GM11168 (cell line): ENCODE measurements around the gene DUSP14.
"Not testable (repeated sequence)": the region's sequence is repeated elsewhere in the genome, so short reads cannot be mapped to it uniquely, and the experiment has no call there.

Source experiments
- in situ Hi-C: fragments of 300-500 bp; cut with MboI; formaldehyde crosslinking; loops from one replicate; pipeline ENCODE4 v1.12.0; 2022; ENCODE audit warnings: low sequenced_read_pairs; ENCODE audit not compliant: unreplicated experiment

Gene DUSP14

DNA sequence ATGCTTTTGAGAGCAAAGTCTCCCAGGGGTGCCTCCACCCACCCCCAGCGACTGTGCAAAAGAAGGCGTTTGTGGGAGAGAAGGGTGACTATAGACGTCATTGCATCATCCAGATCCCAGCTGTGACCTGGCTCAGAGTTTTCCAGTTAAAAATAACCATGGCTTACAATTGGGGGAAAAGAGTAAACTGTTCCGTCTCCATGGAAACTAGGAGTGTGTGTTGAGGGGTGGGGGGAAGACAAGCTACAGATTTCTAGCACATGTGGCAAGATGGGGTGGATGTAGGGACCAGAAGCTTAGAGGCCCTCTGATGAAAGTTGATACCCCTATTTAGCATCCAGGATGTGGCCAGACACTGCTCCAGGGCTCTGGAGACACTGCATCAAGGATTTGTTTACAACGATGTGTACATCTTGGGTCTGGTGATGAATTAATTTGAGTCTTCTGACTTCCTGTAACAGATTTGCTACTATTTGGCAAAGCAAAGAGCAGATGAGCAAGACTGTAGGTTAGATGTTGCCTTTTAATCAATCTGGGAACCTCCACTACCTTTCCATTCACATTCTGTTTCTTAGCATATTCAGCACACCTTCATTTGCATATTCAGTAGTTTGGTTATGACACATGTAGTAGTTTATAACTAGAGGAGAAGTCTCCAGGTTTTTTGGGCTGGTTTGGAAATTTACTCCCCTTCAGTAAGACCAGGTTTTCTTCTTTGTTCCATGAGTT is 6.2 kb upstream of the DUSP14 start:
- in situ Hi-C loops, result no loop called here

GRCh38 chr17:37485938-37486570 is 3.6 kb upstream of the DUSP14 start:
- in situ Hi-C loops, result no loop called here

- in situ Hi-C loops, result no loop called here
Observed at GRCh38 chr17:37488009-37488604, 1.6 kb upstream of the DUSP14 start.

DNA sequence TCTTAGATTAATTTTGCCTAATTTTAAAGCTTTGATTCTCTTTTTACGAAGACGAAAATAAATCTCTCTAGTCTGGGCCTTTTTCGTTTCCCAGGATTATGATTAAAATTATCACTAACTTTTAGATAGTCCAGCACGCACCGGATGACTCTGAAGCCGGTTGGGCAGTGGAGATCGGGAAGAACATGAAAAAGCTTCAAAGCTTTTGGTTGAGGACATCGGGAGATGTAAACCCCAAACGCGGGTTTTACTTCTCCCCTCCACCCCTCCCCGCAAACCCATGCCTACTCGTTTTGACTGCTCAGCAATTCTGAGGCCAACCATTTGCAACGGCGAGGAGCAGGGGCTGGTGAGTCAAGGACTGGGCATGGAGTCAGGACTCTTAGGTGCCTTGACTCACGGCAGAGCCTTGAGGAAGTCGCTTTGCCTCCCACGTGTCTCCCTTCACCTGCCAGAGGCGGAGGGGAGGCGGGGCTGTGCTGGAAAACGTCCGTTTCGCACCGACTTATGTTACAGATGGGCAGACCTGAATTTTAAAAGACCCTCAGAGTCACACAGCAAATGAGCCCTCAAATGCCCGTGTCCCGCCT is 989 bp upstream of the DUSP14 start:
- in situ Hi-C loops, result no loop called here

GRCh38 chr17:37490022-37490587 is 414 bp downstream of the DUSP14 start:
- in situ Hi-C loops, result no loop called here

DNA sequence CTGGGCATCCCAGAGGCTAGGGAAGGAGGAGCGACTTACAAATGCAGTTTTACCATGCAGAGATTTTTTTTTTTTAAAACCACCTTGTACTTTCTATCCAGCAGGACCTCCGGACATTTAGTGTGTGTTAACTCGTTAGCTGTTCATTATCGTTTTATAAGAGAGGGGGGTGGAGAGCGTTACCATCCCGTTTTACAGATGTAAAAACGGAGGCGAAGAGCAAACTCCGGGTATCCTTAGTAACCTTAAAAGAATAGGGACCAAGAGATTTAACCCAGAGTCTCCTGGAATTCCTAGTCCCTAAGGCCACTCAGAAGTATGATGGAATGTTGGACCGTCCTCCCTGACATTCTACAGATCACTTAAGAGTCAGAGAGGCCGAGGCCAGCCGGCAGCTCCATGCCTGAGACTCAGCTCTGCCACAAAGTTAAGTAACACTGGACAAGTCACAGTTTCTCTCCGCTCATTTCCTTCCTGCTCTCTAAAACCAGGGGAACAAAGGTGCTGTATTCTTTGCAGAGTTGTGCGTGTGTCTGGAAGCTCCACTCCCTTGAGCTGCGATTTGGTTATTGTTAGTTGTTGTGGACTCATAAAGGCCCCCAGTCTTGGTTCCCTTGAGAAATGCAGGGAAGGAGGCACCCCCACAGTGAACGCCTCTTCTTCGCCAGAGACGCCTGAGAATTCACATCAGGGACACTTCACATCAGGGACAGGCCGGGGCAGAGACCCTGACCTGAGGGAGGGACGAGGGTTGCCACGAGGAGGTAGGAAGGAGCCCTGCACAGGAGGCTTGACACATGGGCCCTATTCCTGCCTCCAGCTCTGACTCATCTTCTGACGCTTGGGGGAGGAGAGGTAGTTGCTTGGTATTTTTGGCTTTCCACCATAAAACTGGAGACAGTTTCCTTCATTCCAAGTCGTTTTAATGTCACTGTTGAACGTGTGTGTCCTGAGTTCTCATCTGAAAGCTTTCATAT is 1.2 kb downstream of the DUSP14 start:
- in situ Hi-C loops, result no loop called here

DNA sequence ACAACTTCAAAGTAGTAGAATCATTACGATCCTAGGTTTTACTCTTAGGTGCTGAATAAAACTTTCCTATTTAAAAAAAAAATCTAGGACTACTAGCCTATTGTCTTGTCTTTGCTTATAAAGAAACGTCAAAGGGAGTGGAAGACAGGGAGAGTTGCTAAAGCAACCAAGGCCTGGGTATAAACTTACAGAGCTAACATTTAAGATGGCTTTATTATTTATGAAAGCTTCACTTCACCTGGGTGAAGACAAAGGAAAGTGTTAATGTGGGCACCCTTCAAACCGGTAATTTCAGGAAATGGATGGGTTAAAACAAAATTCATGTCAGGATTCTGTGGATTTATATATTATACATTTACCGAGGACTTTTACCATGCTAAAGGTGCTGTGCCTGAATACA is 2.5 kb downstream of the DUSP14 start:
- in situ Hi-C loops, result no loop called here

DNA sequence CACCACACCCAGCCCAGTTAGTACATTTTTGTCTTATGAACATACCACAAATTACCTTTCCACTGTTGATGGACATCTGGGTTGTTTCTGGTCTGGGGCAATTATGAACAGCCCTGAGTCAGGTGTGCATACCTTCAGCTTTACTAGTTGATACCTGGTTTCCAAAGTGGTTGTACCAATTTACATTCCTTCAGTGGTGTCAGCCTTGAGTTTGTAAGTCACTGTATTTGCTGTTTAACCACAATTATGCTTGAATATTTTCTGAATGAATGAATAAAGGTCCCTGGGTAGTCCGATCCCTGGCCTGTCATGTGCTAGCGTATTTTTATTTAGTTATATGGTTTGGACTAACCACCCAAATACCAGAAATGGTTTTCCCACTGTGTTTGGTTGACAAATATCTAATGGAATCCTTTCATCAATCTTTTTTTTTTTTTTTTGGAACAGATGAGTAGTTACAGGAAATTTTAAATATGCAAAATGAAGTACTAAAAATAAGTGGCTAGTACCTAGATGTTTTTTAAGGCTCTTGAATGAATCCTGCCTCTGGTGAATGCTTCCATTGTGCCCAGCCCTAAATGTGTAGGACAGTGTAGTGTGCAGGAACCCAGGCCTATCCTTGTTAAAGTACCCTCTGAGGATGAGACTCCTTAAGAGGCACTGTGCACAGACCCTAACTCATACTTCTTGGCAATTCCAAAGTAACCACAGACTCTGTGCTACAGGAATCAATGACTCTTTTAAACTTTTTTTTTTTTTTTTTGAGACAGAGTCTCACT is 3.7 kb downstream of the DUSP14 start:
- in situ Hi-C loops, result no loop called here

DNA sequence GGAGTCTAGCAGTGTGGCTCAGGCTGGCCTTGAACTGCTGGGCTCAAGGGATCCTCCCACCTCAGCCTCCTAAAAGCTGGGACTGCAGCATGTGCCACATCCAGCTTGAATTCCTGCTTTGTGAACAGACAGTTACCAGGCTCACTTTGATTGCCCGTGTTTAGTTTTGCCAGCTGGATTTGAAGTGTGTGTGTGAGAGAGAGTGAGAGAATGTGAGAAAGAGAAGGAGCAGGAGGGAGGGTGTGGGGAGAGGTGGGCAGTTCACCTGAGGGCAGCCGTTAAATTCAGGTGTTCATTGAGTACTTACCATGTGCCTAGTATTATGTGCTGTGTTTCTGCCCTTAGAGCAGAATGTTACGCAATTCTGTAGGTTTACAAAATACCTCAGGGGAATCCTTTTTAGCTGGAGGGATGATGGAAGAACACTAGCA is 4.7 kb downstream of the DUSP14 start:
- in situ Hi-C loops, result no loop called here

DNA sequence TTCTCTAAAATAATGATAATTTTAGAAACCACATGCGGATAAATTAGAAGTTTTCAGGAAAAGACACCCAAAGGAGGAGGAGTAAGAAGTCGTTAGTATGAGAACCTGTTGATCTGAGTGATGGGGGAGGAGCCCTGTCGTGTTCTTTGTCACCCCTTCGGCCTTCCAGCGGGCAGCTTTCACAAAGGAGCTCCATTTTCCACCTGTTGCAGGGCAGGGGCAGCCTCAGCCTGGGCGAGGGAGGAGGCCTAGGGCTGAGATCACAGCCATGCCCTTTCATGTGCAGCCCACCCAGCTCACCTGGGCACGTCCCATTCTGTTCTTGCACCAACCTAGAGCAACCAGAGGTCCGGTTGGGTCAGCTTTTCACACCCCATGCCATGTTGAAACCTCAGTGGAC is 5.3 kb downstream of the DUSP14 start:
- in situ Hi-C loops, result no loop called here

DNA sequence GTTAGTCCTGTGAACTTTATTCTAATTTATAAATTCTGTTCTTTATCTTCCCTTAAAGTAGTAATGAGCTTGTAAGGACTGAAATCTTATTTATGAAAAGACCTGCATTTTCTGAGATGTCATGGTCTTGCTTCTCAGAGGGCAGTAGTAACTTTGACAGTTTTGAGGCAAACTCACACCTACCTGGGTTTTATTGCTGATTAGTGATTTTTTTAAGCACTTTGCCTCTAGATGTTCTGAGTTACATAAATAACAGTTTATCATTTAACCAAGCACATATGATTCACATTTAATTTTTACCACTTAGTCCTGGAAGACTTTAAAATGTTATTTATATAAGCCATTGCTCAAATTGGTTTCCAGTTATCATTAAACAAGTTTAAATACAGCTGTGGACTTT is 10.7 kb downstream of the DUSP14 start:
- in situ Hi-C loops, result no loop called here

DNA sequence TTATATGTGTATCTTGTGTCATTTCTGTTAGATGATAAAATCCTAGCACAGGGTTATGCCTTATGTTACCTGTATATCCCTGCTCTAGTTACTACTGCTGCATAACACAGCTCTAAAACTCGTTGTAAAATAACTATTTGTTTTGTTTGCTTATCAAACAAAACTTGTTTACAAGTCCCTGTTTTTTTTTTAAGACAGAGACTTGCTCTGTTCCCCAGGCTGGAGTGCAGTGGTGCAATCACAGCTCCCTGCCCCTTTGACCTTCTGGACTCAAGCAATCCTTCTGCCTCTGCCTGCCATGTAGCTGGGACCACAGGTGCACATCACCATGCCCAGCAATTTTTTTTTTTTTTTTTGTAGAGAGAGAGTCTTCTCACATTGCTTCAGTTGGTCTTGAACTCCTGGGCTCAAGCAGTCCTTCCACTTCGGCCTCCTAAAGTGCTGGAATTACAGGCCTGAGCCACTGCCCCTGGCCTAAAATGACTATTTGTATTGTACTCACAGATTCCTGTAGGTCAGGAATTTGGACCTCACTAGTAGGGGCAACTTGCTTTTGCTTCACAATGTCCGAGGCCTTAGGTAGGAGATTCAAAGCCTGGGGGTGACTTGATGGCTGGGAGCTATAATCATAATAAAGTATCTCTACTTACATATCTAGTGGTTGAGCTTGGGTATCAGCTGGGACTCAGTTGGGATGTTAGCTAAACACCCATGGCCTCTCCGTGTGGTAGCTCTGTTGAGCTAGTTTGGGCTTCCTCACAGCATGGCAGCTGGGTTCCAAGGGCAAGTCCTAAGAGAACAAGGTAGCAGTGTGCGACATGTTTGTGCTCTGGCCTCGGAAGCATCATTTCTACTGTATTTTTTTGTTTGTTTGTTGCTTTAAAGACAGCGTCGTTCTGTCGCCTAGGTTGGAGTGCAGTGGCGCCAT is 12.6 kb downstream of the DUSP14 start:
- in situ Hi-C loops, result no loop called here

DNA sequence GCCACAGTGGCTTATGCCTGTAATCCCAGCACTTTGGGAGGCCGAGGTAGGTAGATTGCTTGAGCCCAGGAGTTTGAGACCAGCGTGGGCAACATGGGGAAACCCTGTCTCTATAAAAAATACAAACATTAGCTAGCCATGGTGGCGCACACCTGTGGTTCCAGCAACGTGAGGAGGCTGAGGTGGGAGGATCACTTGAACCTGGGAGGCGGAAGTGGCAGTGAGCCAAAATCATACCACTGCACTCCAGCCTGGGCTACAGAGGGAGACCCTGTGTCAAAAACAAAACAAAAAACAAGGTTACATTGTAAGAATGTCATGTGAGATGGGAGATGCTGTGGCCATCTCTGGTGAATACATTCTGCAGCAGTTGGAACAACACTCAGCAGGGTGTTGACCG is 13.5 kb downstream of the DUSP14 start:
- in situ Hi-C loops, result no loop called here

DNA sequence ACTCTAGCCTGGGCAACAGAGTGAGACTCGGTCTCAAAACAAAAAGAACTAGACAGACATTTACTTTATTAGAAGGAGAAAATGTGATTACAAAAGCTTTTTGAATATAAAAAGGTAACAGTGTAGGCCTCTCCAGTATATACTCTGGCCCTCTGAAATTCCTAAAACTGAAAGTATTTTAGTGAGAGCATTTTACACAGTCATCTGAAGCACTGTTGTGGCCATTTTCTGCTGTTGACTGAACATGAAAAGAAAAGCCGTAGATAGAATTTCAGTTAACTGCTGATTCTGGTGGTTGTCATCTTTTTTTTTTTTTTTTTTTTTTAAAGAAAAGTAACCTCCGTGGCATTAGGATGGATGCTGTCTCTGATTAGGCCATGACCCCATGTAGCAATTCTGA is 15.6 kb downstream of the DUSP14 start:
- in situ Hi-C loops, result no loop called here

GRCh38 chr17:37506678-37507077 is 17.0 kb downstream of the DUSP14 start:
- in situ Hi-C loops, result no loop called here

DNA sequence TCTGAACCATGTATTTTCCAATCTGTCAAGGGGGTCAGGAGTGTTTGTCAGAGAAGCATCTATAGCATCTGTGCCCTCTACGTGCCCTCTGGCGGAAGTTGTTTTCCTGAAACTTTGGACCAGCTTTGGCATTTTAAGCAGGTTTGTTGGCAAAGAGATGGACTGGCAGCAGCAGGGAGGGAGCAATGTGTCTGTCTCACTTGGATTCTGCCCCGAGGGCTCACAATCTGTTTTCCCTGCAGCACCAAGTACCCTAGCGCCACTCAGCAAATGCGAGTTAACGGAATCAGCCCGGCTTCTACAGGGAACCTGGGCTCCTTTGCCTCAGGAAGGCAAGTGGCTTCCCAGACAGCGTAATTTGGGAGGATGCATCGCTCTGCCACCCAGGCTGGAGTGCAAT is 17.4 kb downstream of the DUSP14 start:
- in situ Hi-C loops, result no loop called here

DNA sequence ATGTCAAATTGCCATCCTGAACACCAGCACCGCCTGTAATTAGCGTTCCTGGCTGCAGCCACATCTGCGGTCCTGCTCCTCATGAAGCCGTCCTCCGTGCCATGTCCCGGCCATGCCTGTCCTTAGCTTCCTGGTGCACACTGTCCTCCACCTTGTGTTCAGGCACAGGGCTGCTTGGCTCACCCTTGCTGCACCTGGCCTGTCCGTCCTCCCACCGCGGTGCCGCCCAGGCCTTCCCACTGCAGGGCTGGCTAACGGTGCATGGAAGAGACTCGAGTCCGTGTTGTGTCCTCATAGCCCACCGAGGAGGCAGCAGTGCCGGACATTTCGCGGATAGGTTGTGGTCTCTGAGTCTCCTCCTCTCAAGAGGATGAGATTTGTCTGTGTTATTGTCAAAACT is 20.4 kb downstream of the DUSP14 start:
- in situ Hi-C loops, result no loop called here

DNA sequence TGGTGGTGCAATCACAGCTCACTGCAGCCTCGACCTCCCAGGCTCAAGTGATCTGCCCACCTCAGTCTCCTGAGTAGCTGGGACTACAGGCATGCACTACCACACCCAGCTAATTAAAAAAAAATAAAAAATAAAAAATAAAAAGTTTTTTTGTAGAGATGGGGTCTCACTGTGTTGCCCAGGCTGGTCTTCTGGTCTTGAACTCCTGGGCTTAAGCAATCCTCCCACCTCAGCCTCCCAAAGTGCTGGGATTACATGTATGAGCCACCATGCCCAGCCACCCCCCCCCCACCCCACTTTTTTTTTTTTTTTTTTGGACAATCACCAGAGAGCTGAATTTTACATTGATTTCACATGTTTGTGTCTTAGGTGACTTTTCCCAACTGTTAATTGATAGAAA is 22.0 kb downstream of the DUSP14 start:
- in situ Hi-C loops, result not testable (repeated sequence)
